HEK293 (cell line): ENCODE measurements around the gene SMIM38.

Experiments used
- CTCF ChIP-seq: fragments of 450-650 bp; formaldehyde crosslinking; IDR thresholded peaks from 2 replicates; pipeline ENCODE4 v1.5.1; 2016; ENCODE audit warnings: missing biosample characterization, missing genetic modification characterization
- PRDM1 ChIP-seq: fragments of 450-650 bp; formaldehyde crosslinking; IDR thresholded peaks from 2 replicates; pipeline ENCODE4; 2016; ENCODE audit warnings: missing biosample characterization, missing genetic modification characterization
- YY1 ChIP-seq: fragments of 450-650 bp; formaldehyde crosslinking; IDR thresholded peaks from 2 replicates; pipeline ENCODE4 v1.5.1; 2018; ENCODE audit warnings: missing biosample characterization, missing genetic modification characterization
- ZBTB11 ChIP-seq: fragments of 450-650 bp; formaldehyde crosslinking; conservative IDR thresholded peaks from 2 replicates; pipeline ENCODE4 v1.5.1; 2016; ENCODE audit warnings: low read depth, missing biosample characterization, missing genetic modification characterization
- ZFP3 ChIP-seq: fragments of 450-650 bp; formaldehyde crosslinking; IDR thresholded peaks from 2 replicates; pipeline ENCODE4 v1.5.1; 2016; ENCODE audit warnings: low read depth, missing biosample characterization, missing genetic modification characterization
- ZNF23 ChIP-seq: fragments of 450-650 bp; formaldehyde crosslinking; IDR thresholded peaks from 2 replicates; pipeline ENCODE4 v1.5.1; 2016; ENCODE audit warnings: missing biosample characterization, missing genetic modification characterization, borderline replicate concordance
- ZNF311 ChIP-seq: fragments of 450-650 bp; formaldehyde crosslinking; IDR thresholded peaks from 2 replicates; pipeline ENCODE4 v1.5.1; 2017; ENCODE audit warnings: missing biosample characterization, missing genetic modification characterization, borderline replicate concordance
- TF ChIP-seq, protein P1 (sequence below): fragments of 450-650 bp; formaldehyde crosslinking; IDR thresholded peaks from 2 replicates; pipeline ENCODE4 v1.5.1; 2016; ENCODE audit warnings: missing biosample characterization, missing genetic modification characterization, low read depth
- TF ChIP-seq, protein P2 (sequence below): fragments of 450-650 bp; IDR thresholded peaks from 2 replicates; pipeline ENCODE4 v1.5.1; 2018; ENCODE audit warnings: missing biosample characterization, missing genetic modification characterization
- TF ChIP-seq, protein P3 (sequence below): fragments of 450-650 bp; formaldehyde crosslinking; IDR thresholded peaks from 2 replicates; pipeline ENCODE4 v1.5.1; 2016; ENCODE audit warnings: missing biosample characterization, missing genetic modification characterization
- TF ChIP-seq, protein P4 (sequence below): IDR thresholded peaks from 2 replicates; pipeline ENCODE4 v1.6.1; 2011; ENCODE audit warnings: mild to moderate bottlenecking, low read depth, low read length, borderline replicate concordance

- TF ChIP-seq, protein P1, sequence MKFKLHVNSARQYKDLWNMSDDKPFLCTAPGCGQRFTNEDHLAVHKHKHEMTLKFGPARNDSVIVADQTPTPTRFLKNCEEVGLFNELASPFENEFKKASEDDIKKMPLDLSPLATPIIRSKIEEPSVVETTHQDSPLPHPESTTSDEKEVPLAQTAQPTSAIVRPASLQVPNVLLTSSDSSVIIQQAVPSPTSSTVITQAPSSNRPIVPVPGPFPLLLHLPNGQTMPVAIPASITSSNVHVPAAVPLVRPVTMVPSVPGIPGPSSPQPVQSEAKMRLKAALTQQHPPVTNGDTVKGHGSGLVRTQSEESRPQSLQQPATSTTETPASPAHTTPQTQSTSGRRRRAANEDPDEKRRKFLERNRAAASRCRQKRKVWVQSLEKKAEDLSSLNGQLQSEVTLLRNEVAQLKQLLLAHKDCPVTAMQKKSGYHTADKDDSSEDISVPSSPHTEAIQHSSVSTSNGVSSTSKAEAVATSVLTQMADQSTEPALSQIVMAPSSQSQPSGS (tag by site-specific recombination): no peak
- TF ChIP-seq, protein P2, sequence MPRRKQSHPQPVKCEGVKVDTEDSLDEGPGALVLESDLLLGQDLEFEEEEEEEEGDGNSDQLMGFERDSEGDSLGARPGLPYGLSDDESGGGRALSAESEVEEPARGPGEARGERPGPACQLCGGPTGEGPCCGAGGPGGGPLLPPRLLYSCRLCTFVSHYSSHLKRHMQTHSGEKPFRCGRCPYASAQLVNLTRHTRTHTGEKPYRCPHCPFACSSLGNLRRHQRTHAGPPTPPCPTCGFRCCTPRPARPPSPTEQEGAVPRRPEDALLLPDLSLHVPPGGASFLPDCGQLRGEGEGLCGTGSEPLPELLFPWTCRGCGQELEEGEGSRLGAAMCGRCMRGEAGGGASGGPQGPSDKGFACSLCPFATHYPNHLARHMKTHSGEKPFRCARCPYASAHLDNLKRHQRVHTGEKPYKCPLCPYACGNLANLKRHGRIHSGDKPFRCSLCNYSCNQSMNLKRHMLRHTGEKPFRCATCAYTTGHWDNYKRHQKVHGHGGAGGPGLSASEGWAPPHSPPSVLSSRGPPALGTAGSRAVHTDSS (tag by site-specific recombination): no peak
- TF ChIP-seq CTCF (tag by site-specific recombination) (no peak), ZFP3 (tag by site-specific recombination) (no peak), ZNF311 (tag by site-specific recombination) (no peak), ZNF23 (no peak), PRDM1 (tag by site-specific recombination) (no peak), YY1 (no peak), ZBTB11 (no peak)
- TF ChIP-seq, protein P3, sequence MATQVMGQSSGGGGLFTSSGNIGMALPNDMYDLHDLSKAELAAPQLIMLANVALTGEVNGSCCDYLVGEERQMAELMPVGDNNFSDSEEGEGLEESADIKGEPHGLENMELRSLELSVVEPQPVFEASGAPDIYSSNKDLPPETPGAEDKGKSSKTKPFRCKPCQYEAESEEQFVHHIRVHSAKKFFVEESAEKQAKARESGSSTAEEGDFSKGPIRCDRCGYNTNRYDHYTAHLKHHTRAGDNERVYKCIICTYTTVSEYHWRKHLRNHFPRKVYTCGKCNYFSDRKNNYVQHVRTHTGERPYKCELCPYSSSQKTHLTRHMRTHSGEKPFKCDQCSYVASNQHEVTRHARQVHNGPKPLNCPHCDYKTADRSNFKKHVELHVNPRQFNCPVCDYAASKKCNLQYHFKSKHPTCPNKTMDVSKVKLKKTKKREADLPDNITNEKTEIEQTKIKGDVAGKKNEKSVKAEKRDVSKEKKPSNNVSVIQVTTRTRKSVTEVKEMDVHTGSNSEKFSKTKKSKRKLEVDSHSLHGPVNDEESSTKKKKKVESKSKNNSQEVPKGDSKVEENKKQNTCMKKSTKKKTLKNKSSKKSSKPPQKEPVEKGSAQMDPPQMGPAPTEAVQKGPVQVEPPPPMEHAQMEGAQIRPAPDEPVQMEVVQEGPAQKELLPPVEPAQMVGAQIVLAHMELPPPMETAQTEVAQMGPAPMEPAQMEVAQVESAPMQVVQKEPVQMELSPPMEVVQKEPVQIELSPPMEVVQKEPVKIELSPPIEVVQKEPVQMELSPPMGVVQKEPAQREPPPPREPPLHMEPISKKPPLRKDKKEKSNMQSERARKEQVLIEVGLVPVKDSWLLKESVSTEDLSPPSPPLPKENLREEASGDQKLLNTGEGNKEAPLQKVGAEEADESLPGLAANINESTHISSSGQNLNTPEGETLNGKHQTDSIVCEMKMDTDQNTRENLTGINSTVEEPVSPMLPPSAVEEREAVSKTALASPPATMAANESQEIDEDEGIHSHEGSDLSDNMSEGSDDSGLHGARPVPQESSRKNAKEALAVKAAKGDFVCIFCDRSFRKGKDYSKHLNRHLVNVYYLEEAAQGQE (tag by site-specific recombination): no peak
- TF ChIP-seq, protein P4, sequence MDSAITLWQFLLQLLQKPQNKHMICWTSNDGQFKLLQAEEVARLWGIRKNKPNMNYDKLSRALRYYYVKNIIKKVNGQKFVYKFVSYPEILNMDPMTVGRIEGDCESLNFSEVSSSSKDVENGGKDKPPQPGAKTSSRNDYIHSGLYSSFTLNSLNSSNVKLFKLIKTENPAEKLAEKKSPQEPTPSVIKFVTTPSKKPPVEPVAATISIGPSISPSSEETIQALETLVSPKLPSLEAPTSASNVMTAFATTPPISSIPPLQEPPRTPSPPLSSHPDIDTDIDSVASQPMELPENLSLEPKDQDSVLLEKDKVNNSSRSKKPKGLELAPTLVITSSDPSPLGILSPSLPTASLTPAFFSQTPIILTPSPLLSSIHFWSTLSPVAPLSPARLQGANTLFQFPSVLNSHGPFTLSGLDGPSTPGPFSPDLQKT: no peak
Measured at GRCh38 chr11:69193151-69193550, 37.4 kb downstream of the SMIM38 start.
